ENCODE data around the gene PEDS1.

The PEDS1 gene

DNA sequence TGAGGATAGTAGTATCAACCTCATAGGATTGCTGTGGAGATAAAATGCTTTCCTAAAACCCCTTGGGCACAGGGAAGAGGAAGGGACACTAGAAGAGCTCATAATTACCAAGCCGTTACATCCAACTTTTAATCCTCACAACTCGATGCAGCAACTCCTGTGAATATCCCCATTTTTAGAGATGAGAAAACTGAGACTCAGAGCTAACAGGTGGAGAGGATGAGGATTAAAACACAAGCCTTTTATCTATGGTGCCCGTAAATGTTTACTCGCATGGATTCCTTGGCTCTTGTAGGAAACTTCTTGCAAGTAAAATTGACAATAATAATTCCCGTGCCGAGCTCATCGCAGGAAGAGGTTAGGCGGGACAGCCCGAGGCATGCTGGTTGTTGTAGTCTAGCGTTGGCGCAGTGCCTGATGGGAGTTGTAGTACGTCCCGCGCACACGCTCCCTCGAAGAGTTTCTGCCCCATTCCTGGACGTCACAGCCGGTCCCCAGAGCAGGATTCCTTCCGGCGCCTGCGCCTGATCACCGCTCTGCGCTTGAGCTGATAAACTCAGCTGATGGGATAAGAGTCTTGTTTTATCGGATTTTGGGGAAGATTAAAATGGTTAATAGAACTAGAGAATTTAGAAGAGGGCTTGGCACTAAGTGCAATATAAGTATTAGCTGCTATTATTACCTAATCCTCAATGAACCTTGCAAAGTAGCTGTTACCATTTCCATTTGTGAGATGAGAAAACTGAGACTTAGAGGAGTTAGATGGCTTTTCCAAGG, 37.7 kb downstream of the PEDS1 start (continued):
- TF ChIP-seq, protein P1, sequence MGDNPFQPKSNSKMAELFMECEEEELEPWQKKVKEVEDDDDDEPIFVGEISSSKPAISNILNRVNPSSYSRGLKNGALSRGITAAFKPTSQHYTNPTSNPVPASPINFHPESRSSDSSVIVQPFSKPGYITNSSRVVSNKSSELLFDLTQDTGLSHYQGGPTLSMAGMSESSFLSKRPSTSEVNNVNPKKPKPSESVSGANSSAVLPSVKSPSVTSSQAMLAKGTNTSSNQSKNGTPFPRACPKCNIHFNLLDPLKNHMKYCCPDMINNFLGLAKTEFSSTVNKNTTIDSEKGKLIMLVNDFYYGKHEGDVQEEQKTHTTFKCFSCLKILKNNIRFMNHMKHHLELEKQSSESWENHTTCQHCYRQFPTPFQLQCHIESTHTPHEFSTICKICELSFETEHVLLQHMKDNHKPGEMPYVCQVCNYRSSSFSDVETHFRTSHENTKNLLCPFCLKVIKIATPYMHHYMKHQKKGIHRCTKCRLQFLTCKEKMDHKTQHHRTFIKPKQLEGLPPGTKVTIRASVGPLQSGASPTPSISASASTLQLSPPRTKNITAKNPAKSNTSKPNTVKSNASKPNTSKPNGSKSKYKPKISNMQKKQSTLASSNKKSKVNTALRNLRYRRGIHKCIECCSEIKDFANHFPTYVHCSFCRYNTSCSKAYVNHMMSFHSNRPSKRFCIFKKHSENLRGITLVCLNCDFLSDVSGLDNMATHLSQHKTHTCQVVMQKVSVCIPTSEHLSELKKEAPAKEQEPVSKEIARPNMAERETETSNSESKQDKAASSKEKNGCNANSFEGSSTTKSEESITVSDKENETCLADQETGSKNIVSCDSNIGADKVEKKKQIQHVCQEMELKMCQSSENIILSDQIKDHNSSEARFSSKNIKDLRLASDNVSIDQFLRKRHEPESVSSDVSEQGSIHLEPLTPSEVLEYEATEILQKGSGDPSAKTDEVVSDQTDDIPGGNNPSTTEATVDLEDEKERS (tag by site-specific recombination; IDR thresholded peaks at IDR 0.05) = no peak
- TF ChIP-seq ZNF558 (tag by site-specific recombination; IDR thresholded peaks at IDR 0.05) = no peak
- TF ChIP-seq ZNF623 (tag by site-specific recombination; IDR thresholded peaks at IDR 0.05) = no peak; the same call in 1 of the 2 replicates
- no peak for TF ChIP-seq OVOL3 (tag by site-specific recombination; IDR thresholded peaks at IDR 0.05)
- TF ChIP-seq ZNF335 (tag by site-specific recombination; conservative IDR thresholded peaks at IDR 0.05) = peak; percentile 88
- TF ChIP-seq, protein P2, sequence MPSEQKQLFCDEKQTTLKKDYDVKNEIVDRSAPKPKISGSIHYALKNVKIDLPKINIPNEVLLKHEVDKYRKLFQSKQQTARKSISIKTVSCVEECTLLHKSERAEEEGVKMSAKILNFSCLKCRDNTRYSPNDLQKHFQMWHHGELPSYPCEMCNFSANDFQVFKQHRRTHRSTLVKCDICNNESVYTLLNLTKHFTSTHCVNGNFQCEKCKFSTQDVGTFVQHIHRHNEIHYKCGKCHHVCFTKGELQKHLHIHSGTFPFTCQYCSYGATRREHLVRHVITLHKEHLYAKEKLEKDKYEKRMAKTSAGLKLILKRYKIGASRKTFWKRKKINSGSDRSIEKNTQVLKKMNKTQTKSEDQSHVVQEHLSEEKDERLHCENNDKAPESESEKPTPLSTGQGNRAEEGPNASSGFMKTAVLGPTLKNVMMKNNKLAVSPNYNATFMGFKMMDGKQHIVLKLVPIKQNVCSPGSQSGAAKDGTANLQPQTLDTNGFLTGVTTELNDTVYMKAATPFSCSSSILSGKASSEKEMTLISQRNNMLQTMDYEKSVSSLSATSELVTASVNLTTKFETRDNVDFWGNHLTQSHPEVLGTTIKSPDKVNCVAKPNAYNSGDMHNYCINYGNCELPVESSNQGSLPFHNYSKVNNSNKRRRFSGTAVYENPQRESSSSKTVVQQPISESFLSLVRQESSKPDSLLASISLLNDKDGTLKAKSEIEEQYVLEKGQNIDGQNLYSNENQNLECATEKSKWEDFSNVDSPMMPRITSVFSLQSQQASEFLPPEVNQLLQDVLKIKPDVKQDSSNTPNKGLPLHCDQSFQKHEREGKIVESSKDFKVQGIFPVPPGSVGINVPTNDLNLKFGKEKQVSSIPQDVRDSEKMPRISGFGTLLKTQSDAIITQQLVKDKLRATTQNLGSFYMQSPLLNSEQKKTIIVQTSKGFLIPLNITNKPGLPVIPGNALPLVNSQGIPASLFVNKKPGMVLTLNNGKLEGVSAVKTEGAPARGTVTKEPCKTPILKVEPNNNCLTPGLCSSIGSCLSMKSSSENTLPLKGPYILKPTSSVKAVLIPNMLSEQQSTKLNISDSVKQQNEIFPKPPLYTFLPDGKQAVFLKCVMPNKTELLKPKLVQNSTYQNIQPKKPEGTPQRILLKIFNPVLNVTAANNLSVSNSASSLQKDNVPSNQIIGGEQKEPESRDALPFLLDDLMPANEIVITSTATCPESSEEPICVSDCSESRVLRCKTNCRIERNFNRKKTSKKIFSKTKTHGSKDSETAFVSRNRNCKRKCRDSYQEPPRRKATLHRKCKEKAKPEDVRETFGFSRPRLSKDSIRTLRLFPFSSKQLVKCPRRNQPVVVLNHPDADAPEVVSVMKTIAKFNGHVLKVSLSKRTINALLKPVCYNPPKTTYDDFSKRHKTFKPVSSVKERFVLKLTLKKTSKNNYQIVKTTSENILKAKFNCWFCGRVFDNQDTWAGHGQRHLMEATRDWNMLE (tag by site-specific recombination; conservative IDR thresholded peaks at IDR 0.05; ENCODE audit: low read depth) = peak; percentile 72
- TF ChIP-seq ZBTB21 (tag by site-specific recombination; IDR thresholded peaks at IDR 0.05) = peak; percentile 93
- TF ChIP-seq EGR2 (tag by site-specific recombination; IDR thresholded peaks at IDR 0.05; ENCODE audit: low read depth) = no peak
- TF ChIP-seq ZNF843 (tag by site-specific recombination; IDR thresholded peaks at IDR 0.05) = no peak
- TF ChIP-seq ZNF600 (tag by site-specific recombination; IDR thresholded peaks at IDR 0.05) = 0 out of 2 replicates have a peak, but pooled peaks have one; percentile 14
- TF ChIP-seq, protein P3, sequence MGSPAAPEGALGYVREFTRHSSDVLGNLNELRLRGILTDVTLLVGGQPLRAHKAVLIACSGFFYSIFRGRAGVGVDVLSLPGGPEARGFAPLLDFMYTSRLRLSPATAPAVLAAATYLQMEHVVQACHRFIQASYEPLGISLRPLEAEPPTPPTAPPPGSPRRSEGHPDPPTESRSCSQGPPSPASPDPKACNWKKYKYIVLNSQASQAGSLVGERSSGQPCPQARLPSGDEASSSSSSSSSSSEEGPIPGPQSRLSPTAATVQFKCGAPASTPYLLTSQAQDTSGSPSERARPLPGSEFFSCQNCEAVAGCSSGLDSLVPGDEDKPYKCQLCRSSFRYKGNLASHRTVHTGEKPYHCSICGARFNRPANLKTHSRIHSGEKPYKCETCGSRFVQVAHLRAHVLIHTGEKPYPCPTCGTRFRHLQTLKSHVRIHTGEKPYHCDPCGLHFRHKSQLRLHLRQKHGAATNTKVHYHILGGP (tag by site-specific recombination; IDR thresholded peaks at IDR 0.05) = no peak
- TF ChIP-seq, protein P4, sequence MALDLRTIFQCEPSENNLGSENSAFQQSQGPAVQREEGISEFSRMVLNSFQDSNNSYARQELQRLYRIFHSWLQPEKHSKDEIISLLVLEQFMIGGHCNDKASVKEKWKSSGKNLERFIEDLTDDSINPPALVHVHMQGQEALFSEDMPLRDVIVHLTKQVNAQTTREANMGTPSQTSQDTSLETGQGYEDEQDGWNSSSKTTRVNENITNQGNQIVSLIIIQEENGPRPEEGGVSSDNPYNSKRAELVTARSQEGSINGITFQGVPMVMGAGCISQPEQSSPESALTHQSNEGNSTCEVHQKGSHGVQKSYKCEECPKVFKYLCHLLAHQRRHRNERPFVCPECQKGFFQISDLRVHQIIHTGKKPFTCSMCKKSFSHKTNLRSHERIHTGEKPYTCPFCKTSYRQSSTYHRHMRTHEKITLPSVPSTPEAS (tag by site-specific recombination; IDR thresholded peaks at IDR 0.05) = no peak
- TF ChIP-seq GLIS2 (tag by site-specific recombination; IDR thresholded peaks at IDR 0.05) = no peak
- TF ChIP-seq BCL11A (tag by site-specific recombination; IDR thresholded peaks at IDR 0.05; ENCODE audit: low read depth) = no peak
- TF ChIP-seq ZNF292 (tag by site-specific recombination; IDR thresholded peaks at IDR 0.05; ENCODE audit: borderline replicate concordance, low read depth) = no peak
- no peak for TF ChIP-seq ZNF324 (tag by site-specific recombination; IDR thresholded peaks at IDR 0.05)
- peak; percentile 67; the same call in 1 of the 2 replicates for TF ChIP-seq ZBTB48 (tag by site-specific recombination; IDR thresholded peaks at IDR 0.05)
- no peak for TF ChIP-seq ZNF416 (tag by site-specific recombination; IDR thresholded peaks at IDR 0.05)
- no peak for TF ChIP-seq ZNF155 (tag by site-specific recombination; IDR thresholded peaks at IDR 0.05)
- peak; percentile 68 for TF ChIP-seq SP3 (tag by site-specific recombination; IDR thresholded peaks at IDR 0.05)
- no peak for TF ChIP-seq ZFP37 (tag by site-specific recombination; IDR thresholded peaks at IDR 0.05)
- TF ChIP-seq, protein P5, sequence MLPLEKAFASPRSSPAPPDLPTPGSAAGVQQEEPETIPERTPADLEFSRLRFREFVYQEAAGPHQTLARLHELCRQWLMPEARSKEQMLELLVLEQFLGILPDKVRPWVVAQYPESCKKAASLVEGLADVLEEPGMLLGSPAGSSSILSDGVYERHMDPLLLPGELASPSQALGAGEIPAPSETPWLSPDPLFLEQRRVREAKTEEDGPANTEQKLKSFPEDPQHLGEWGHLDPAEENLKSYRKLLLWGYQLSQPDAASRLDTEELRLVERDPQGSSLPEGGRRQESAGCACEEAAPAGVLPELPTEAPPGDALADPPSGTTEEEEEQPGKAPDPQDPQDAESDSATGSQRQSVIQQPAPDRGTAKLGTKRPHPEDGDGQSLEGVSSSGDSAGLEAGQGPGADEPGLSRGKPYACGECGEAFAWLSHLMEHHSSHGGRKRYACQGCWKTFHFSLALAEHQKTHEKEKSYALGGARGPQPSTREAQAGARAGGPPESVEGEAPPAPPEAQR (tag by site-specific recombination; IDR thresholded peaks at IDR 0.05) = no peak
- 0 out of 2 replicates have a peak, but pooled peaks have one; percentile 38 for TF ChIP-seq KLF8 (tag by site-specific recombination; IDR thresholded peaks at IDR 0.05)
- no peak for TF ChIP-seq OSR2 (tag by site-specific recombination; IDR thresholded peaks at IDR 0.05)
- no peak for TF ChIP-seq HOXA7 (CRISPR knock-in tag; IDR thresholded peaks at IDR 0.05; ENCODE audit: borderline replicate concordance)
- TF ChIP-seq ZNF76 (tag by site-specific recombination; IDR thresholded peaks at IDR 0.05; ENCODE audit: borderline replicate concordance, low read depth) = peak; percentile 98
- TF ChIP-seq ZNF626 (tag by site-specific recombination; IDR thresholded peaks at IDR 0.05) = no peak
- TF ChIP-seq KLF10 (tag by site-specific recombination; IDR thresholded peaks at IDR 0.05) = no peak
- TF ChIP-seq ZNF585B (tag by site-specific recombination; IDR thresholded peaks at IDR 0.05) = no peak
